ENCODE measurements around the gene RAD51. TPM values are rescaled to one million over a fixed set of nuclear protein-coding genes. Genes with fewer than 3 reads are reported as not detected.

Gene RAD51
- total RNA-seq, 1 donor from 2014 or later: 1.1 TPM

GRCh38 chr15:40764629-40765103 lies 69.7 kb downstream of the RAD51 start:
- Histone ChIP-seq H3K4me1 (peaks cover 59% of the 10 kb centered on the region), H3K36me3 (peaks cover 30% of the 10 kb centered on the region), H3K27me3 (ENCODE audit: low read depth) (no peaks in the 10 kb centered on the region), H3K4me3 (peak overlapping the region; percentile 75), H3K9me3 (no peaks in the 10 kb centered on the region), H3K27ac (peak overlapping the region; percentile 89)
- ATAC-seq: peak; percentile 4 to 55
- DNase-seq: no peak
- TF ChIP-seq CTCF (IDR thresholded peaks at IDR 0.05): no peak
- intact Hi-C loops (cut with DNase I): no loop called here

GRCh38 chr15:40766194-40766815 lies 71.3 kb downstream of the RAD51 start:
- H3K9me3 ChIP-seq: no peaks in the 10 kb centered on the region
- peaks cover 41% of the 10 kb centered on the region for H3K36me3 ChIP-seq
- no peak for ATAC-seq
- no peak for TF ChIP-seq CTCF (IDR thresholded peaks at IDR 0.05)
- H3K27me3 ChIP-seq (ENCODE audit: low read depth): no peaks in the 10 kb centered on the region
- peak; percentile 31 for DNase-seq
- intact Hi-C loops (cut with DNase I): no loop called here
- H3K27ac ChIP-seq: no peak overlapping the region
- H3K4me3 ChIP-seq: no peak overlapping the region
- peaks cover 71% of the 10 kb centered on the region for H3K4me1 ChIP-seq

GRCh38 chr15:40766906-40767837 lies 72.2 kb downstream of the RAD51 start:
- Histone ChIP-seq H3K36me3 (peaks cover 49% of the 10 kb centered on the region), H3K27ac (no peak overlapping the region), H3K4me3 (no peak overlapping the region), H3K9me3 (no peaks in the 10 kb centered on the region), H3K27me3 (ENCODE audit: low read depth) (no peaks in the 10 kb centered on the region), H3K4me1 (peaks cover 71% of the 10 kb centered on the region)
- peak; percentile 39 for DNase-seq
- ATAC-seq: no peak
- intact Hi-C loops (cut with DNase I): no loop called here
- no peak for TF ChIP-seq CTCF (IDR thresholded peaks at IDR 0.05)

GRCh38 chr15:40767838-40768500 lies 73.0 kb downstream of the RAD51 start:
- H3K9me3 ChIP-seq: no peaks in the 10 kb centered on the region
- no peak for TF ChIP-seq CTCF (IDR thresholded peaks at IDR 0.05)
- ATAC-seq (no peak), DNase-seq (peak; percentile 30)
- intact Hi-C loops (cut with DNase I): no loop called here
- H3K27me3 ChIP-seq (ENCODE audit: low read depth): no peaks in the 10 kb centered on the region
- H3K4me1 ChIP-seq: peaks cover 65% of the 10 kb centered on the region
- H3K4me3 ChIP-seq: no peak overlapping the region
- peaks cover 57% of the 10 kb centered on the region for H3K36me3 ChIP-seq
- H3K27ac ChIP-seq: peak overlapping the region; percentile 70

- H3K27me3 ChIP-seq (ENCODE audit: low read depth): no peaks in the 10 kb centered on the region
- H3K4me3 ChIP-seq: no peak overlapping the region
- intact Hi-C loops (cut with DNase I): no loop called here
- DNase-seq: peak; percentile 45
- ATAC-seq: peak in 1 of 2 donors; percentile 0
- TF ChIP-seq CTCF (IDR thresholded peaks at IDR 0.05): no peak
- peak overlapping the region; percentile 70 for H3K27ac ChIP-seq
- peaks cover 64% of the 10 kb centered on the region for H3K36me3 ChIP-seq
- H3K9me3 ChIP-seq: no peaks in the 10 kb centered on the region
- peaks cover 58% of the 10 kb centered on the region for H3K4me1 ChIP-seq
These were observed 73.7 kb downstream of the RAD51 start for GRCh38 chr15:40768521-40769273.

All from lower lobe of right lung (tissue), 2 donors.